ENCODE results near the gene CACNG3. TPM values are rescaled to one million over a fixed set of nuclear protein-coding genes. Genes with fewer than 3 reads are reported as not detected.

CACNG3 gene
- total and polyA plus RNA-seq, 8 donors: not detected

GRCh38 chr16:24270721-24271442 lies 14.7 kb downstream of the CACNG3 start:
- Histone ChIP-seq H3K4me1 (no peaks in the 10 kb centered on the region), H3K27ac (no peak overlapping the region), H3K36me3 (no peaks in the 10 kb centered on the region), H3K4me3 (no peak overlapping the region), H3K27me3 (peaks cover 0 to 27% (median 0%) of the 10 kb centered on the region in 3 donors), H3K9me3 (no peaks in the 10 kb centered on the region)
- no peak for TF ChIP-seq EP300 (IDR thresholded peaks at IDR 0.05)
- no peak for TF ChIP-seq POLR2A (IDR thresholded peaks at IDR 0.05)
- no peak for TF ChIP-seq POLR2AphosphoS5 (IDR thresholded peaks at IDR 0.05)
- TF ChIP-seq CTCF (IDR thresholded peaks at IDR 0.05): no peak
- 67 to 81% (median 76%) methylated on average over 7 of the region's 7 CpGs for WGBS, 5 donors
- DNase-seq: no peak
- intact Hi-C loops (cut with DNase I; ENCODE audit: low total_unique reads): no loop called here

GRCh38 chr16:24272379-24272778 lies 16.2 kb downstream of the CACNG3 start:
- Histone ChIP-seq H3K27me3 (peaks cover 0 to 33% (median 0%) of the 10 kb centered on the region in 3 donors), H3K36me3 (no peaks in the 10 kb centered on the region), H3K9me3 (no peaks in the 10 kb centered on the region), H3K4me1 (no peaks in the 10 kb centered on the region), H3K27ac (no peak overlapping the region), H3K4me3 (no peak overlapping the region)
- WGBS, 5 donors: 47 to 66% (median 62%) methylated on average over 1 of the region's 1 CpG
- no peak for TF ChIP-seq POLR2A (IDR thresholded peaks at IDR 0.05)
- no peak for TF ChIP-seq CTCF (IDR thresholded peaks at IDR 0.05)
- no peak for TF ChIP-seq POLR2AphosphoS5 (IDR thresholded peaks at IDR 0.05)
- TF ChIP-seq EP300 (IDR thresholded peaks at IDR 0.05): no peak
- intact Hi-C loops (cut with DNase I; ENCODE audit: low total_unique reads): no loop called here
- no peak for DNase-seq

DNA sequence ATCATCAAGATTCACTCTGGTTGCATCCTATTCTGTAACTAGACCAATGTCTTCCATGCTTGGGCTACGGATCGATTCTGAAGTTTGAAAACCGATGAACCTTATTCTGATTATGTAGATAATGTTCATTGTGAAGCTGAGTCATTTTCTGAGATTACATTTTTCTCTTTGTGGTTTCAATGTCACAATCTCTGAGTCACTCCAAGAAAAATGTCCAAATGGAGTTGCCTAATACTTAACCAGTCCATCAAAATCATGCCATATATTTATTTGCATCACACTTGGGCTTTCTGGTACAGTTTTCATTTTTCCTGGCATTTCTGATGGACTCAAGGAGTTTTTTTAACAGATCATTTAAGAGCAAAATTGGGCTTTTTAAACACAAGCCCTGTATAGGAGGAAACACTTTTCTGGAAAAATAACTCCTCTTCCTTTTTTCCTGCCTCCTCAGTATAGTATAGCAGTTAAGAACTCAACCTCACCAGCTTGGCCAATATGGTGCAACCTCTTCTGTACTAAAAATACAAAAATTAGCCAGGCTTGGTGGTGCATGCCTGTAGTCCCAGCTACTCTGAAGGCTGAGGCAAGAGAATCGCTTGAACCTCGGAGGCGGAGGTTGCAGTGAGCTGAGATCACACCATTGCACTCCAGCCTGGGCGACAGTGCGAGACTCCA lies 17.5 kb downstream of the CACNG3 start:
- Histone ChIP-seq H3K36me3 (no peaks in the 10 kb centered on the region), H3K4me1 (no peaks in the 10 kb centered on the region), H3K9me3 (no peaks in the 10 kb centered on the region), H3K27me3 (peaks cover 0 to 30% (median 0%) of the 10 kb centered on the region in 3 donors), H3K27ac (no peak overlapping the region), H3K4me3 (no peak overlapping the region)
- no peak for TF ChIP-seq EP300 (IDR thresholded peaks at IDR 0.05)
- TF ChIP-seq POLR2A (IDR thresholded peaks at IDR 0.05): no peak
- no peak for TF ChIP-seq POLR2AphosphoS5 (IDR thresholded peaks at IDR 0.05)
- no peak for TF ChIP-seq CTCF (IDR thresholded peaks at IDR 0.05)
- intact Hi-C loops (cut with DNase I; ENCODE audit: low total_unique reads): no loop called here
- WGBS, 5 donors: 81 to 90% (median 89%) methylated on average over 8 of the region's 8 CpGs
- no peak for DNase-seq

- no peak for DNase-seq
- Histone ChIP-seq H3K36me3 (no peaks in the 10 kb centered on the region), H3K27ac (no peak overlapping the region), H3K4me3 (no peak overlapping the region), H3K9me3 (no peaks in the 10 kb centered on the region), H3K4me1 (no peaks in the 10 kb centered on the region), H3K27me3 (peaks cover 0 to 27% (median 0%) of the 10 kb centered on the region in 3 donors)
- 88 to 98% (median 92%) methylated on average over 2 of the region's 2 CpGs for WGBS, 5 donors
- intact Hi-C loops (cut with DNase I; ENCODE audit: low total_unique reads): no loop called here
- no peak for TF ChIP-seq POLR2AphosphoS5 (IDR thresholded peaks at IDR 0.05)
- no peak for TF ChIP-seq POLR2A (IDR thresholded peaks at IDR 0.05)
- no peak for TF ChIP-seq CTCF (IDR thresholded peaks at IDR 0.05)
- no peak for TF ChIP-seq EP300 (IDR thresholded peaks at IDR 0.05)
Observed at GRCh38 chr16:24275413-24275812, 19.3 kb downstream of the CACNG3 start.
